Stimulated activated CD4-positive, alpha-beta T cell treated with anti-CD3 and anti-CD28 coated beads, Interleukin-15, amount 100 ng/mL, for 24 hours (primary cell): ENCODE data around the gene LMX1A.

ENCODE experiments used
- DNase-seq: peaks from one replicate; pipeline ENCODE4 v3.0.0-alpha.2; 2020

LMX1A gene

DNA sequence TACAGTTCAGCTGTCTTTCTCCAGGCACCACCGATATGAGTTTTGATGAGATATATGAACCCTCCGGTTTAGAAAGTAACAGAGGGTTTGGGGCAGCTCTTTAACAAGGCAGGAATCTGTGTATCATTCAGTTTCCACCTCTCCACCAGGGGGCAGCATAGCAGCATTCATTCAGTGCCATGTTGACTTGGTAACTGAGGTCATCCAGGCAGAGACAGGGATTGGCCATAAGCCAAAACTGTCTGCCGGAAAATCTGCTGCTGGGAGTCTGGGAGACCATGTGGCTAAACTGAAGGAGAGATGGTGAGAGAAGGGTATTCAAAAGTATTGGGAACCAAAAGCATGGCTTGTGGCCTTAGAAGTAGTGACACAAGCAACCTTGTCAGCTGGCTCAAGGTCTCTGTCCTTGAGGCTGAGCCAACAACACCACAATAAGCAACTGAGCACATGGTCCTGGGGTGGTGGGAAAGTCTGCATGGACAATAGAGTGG is 98.5 kb downstream of the LMX1A start:
- DNase-seq, result peak; percentile 64

DNA sequence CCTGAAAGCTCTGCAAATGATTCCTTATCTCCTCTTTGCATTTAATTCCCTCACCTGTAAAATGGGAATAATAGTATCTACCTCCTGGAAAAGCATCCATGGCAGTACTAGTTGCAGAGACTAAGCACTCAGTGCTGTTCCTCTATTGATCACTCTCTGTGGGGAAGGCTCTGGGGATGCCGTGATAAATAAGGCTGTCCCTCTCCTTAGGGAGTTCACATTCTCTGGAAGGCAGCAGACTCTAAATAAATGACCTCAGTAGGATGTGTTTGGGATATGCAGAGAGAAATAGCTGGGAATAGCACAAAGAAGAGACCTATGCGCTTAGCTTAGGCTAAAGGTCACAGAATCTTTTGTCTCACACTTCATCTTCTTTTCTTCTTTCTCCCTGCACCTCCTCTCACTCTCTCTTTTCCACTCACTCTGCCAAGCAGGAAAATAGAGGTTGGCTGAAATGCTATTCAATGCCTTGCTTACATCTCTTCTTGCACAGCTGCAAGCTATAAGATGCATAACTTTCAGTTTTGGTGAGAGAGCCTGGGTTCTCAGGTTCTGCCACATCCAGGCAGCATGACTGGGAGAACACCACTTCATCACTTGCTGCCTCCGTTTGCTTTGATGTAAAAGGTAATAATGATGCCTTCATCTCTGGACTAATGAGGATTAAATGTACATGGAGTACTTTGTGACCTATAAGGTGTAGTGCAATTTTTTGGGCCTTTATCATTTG is 101.5 kb downstream of the LMX1A start:
- DNase-seq, result no peak

GRCh38 chr1:165254376-165254775 is 102.1 kb downstream of the LMX1A start:
- DNase-seq, result no peak

DNA sequence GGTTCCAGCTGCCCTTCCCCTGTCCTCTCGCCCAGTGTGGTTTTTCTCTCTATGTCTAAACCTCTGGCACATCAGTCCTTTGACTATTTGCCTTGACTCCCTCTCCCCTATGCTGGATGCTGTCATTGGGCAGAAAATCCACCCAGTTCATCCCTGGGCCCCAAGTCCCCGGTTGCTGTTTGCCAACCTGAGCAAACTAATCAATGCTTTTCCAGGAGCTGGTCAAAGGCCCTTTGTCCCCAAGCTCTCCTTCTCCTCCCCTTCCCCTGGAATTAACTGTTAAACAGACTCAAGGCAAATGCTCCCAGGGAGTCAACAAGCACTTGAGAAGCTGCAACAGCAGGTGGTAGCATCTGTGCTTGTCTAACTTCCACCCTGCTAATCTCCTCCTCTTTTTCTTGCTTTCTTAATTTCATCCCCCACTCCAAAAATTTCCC is 102.7 kb downstream of the LMX1A start:
- DNase-seq, result no peak

- no peak for DNase-seq
Measured at GRCh38 chr1:165248969-165249571, 107.4 kb downstream of the LMX1A start.

DNA sequence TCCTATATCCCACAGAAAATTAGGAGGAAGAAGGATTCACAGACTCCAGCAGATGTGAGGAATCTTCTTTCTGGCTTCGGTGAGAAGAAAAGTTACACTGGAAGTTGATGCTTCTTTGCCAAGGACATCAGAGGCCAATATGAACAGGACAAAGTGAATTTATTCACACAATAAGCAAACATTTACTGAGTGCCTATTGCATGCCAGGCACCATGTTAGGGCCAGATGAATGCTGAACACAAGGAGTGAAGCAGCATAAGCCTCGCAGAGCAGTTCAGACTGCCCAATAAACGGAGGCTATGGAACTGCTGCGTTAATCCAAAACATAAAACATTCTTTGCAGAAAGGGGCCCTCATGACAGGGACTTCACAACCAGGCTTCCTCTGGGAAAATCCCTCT is 114.6 kb downstream of the LMX1A start:
- no peak for DNase-seq

DNA sequence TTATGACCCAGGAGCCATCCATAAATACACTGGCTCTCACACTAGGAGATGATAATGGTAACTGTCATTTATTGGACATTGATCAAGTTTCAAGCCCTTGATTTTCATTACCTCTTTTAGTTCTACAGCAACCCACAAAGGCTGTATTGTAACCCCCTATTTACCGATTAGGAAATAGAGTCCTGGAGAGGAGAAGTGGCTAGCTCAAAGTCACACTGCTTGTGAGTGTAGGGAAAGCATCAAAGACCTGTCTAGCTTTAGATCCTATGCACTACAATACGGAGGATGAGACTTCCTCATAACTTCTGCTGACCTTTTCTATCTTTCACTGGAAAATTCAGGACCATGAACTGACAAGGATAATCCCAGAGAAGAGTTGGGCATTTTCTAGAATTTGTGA is 115.2 kb downstream of the LMX1A start:
- no peak for DNase-seq

GRCh38 chr1:165240492-165240891 is 116.0 kb downstream of the LMX1A start:
- no peak for DNase-seq

DNA sequence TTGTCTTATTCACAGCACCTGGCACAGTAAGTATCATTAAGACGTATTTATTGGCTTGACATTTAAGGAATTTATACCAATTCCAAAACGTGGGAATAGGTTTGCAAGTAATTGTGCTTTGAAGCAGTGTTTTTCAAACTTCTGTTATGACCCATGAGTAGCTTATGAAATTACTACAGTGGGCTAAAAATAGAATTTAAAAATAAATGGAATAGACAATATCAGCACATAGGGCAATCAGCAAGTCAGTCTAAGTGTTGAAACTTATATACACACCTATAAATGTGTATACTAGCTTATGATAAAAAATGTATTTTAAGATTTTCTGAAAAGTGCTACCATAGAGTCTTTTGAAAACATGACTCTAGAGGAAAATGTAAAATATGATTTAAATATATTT is 116.6 kb downstream of the LMX1A start:
- DNase-seq, result no peak

GRCh38 chr1:165235777-165236291 is 120.7 kb downstream of the LMX1A start:
- no peak for DNase-seq

- DNase-seq, result no peak
Measured at GRCh38 chr1:165235155-165235776, 121.2 kb downstream of the LMX1A start.

DNA sequence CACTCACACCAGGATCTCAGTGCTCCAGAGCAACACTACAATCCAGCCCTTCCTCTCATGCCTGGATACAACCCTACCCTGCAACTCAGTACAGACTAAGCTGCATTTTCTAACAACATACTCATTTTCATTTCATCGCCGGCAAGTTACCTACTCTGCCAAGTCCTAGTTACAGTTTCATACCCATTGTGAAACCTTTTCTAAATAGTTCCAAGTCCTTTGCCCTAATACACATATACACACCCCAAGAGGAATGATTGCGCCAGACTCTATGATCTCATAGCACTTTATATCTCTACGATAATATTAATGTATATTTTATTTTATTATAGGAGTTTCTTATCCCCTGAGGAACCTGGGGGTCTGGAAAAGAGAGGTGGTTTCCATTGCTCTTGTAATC is 122.4 kb downstream of the LMX1A start:
- DNase-seq, result no peak

GRCh38 chr1:165228676-165229075 is 127.8 kb downstream of the LMX1A start:
- DNase-seq, result no peak

DNA sequence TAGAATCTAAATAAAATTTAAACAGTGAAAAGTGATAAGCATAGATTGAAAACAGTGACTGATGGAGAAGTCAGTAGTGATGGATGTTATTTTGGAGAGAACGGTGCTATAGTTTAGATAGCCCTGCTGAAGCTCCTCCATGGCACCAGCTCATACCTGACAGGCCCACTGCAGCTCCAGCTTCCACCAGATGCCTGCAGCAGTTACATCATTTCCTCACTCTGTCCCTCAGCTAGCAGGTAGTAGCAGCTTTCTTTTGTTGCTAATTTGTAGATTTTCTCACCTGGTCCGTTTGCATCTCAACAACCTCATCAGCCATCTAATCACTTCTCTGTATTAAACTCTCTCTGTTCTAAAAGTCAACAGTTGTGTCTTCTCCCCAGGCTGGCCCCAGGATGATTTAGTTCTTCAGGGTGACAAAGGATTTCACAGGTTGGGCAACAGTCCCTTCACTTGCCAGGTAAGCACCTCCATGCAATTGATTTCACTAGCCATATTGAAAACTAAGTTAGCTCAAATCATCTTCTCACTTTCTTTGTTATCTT is 128.3 kb downstream of the LMX1A start:
- DNase-seq, result no peak

- DNase-seq, result no peak
Measured at GRCh38 chr1:165226326-165226725, 130.2 kb downstream of the LMX1A start.

GRCh38 chr1:165225650-165226049 is 130.9 kb downstream of the LMX1A start:
- DNase-seq, result no peak

DNA sequence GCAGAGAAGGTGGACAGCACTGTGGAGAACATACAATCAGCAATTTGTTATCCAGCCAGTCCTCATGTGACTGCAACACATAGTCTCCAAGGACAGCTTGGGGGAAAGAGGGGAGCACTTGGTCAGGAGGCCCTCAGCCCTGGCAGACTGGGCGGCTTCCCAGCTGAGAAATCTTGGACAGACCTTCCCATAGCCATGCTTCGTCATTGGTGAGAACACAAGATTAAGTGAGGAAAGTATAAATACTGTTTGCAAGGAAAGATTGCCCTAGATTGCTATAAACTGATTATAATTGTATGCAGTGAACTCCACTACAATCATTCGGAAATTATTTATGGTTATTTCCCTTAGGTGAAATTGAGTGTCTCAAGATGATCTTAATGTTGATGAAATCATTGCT is 131.5 kb downstream of the LMX1A start:
- no peak for DNase-seq

DNA sequence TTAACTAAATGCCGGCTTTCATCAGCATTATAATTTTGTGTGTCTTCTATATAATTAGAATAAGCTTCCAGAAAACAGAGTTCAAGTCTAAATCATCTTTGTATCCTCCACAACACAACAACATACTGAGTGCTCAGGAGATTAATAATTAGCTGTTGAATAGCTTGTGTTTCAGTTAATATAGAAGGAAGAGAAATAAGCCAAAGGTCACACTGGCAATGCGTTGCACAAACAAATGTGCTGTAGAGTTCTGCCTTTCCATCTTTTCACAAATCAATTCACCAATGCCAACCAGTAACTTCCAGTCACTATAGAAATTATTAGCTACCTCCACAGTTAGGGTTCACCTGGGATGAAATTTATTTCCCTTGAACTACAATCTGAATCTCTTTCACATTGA is 132.0 kb downstream of the LMX1A start:
- no peak for DNase-seq

DNA sequence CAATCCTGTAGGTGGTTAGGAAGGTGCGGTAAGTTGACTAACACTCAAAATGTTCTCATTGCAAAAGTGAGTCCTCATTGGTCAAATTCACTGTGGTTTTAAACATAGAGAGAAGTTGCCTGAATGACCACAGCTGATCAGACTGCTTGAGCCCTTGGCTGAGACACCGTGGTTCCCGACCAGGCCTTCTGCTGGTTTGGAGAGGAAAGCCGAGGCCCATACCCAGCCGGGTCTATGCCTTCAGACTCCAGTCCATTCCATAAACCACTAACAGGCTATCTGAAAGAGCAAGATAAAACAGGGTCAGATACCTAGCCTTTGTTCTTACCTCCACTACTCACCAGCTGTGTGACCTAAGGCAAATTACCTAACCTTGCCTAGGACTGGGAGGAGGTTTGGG is 133.9 kb downstream of the LMX1A start:
- no peak for DNase-seq

DNA sequence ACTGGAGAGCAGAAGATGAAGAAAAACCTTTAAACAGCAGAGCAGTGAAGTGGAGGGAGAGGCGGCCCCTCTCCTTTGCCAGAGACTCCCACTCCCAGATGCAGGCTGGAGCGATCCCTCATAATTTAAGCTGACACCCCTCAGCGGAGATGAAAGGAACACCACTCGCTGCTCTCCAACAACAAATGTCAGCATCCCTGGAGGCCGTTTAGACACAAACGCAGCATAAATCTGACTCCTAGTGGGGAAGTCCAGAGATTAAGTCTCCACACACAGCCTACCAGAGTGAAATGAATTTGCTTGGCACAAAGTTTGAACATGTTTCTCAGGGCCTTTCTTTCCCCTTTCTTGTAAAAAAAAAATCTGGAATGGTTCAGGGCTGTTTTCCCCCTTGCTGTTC is 137.8 kb downstream of the LMX1A start:
- no peak for DNase-seq

DNA sequence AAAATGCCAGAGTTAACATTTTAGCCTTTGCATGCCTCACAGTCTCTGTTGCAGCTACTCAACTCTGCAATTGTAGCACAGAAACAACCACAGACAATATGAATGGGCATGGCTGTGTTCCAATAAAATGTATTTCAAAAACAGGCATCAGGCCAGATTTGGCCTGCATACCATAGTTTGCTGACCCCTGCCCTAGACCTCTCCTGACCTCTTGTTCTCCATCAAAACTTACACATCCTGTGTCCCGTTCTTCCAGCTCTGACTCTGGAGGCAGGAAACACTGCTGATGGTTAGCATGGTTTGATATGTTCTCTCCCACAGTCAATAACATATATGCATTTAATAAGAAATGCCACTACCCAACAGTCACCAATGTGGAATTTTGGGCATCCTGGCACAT is 138.6 kb downstream of the LMX1A start:
- DNase-seq, result no peak

- DNase-seq, result no peak
Measured at GRCh38 chr1:165216254-165216653, 140.3 kb downstream of the LMX1A start.

GRCh38 chr1:165215676-165216075 is 140.8 kb downstream of the LMX1A start:
- no peak for DNase-seq

GRCh38 chr1:165212229-165212628 is 144.3 kb downstream of the LMX1A start:
- DNase-seq, result no peak
